H9 (cell line): ENCODE data around the gene RIPPLY3. TPM values are rescaled to one million over a fixed set of nuclear protein-coding genes. Genes with fewer than 3 reads are reported as not detected.
A peak's percentile ranks its signal among the peaks of the same experiment; 100 is the strongest.

Source experiments
- DNase-seq: peaks from one replicate; pipeline ENCODE4 v3.0.0-alpha.2; 2017
- H2AFZ ChIP-seq: one replicate; pipeline ENCODE4 v1.6.1; 2013; ENCODE audit warnings: mild to moderate bottlenecking, low read length, control low read depth, moderate library complexity
- H2AK5ac ChIP-seq: 2 replicates; pipeline ENCODE4 v1.6.1; 2013; ENCODE audit warnings: low read length, control low read depth, mixed read lengths; ENCODE audit not compliant: insufficient read length
- H2BK120ac ChIP-seq: one replicate; pipeline ENCODE4 v1.6.1; 2013; ENCODE audit warnings: low read depth, mild to moderate bottlenecking, low read length, control low read depth, inconsistent platforms; ENCODE audit not compliant: poor library complexity, severe bottlenecking
- H2BK12ac ChIP-seq: 2 replicates; pipeline ENCODE4 v1.6.1; 2013; ENCODE audit warnings: low read length, control low read depth, mixed read lengths, low read depth; ENCODE audit not compliant: insufficient read length
- H2BK15ac ChIP-seq: 2 replicates; pipeline ENCODE4 v1.6.1; 2013; ENCODE audit warnings: low read depth, low read length, control low read depth
- H2BK20ac ChIP-seq: one replicate; pipeline ENCODE4 v1.6.1; 2013; ENCODE audit warnings: low read depth, mild to moderate bottlenecking, low read length, control low read depth, inconsistent platforms; ENCODE audit not compliant: poor library complexity, severe bottlenecking
- H2BK5ac ChIP-seq: 2 replicates; pipeline ENCODE4 v1.6.1; 2013; ENCODE audit warnings: low read length, control low read depth, mixed read lengths; ENCODE audit not compliant: insufficient read length
- H3K14ac ChIP-seq: 2 replicates; pipeline ENCODE4 v1.6.1; 2013; ENCODE audit warnings: low read length, control low read depth; ENCODE audit not compliant: insufficient read depth
- H3K18ac ChIP-seq: 2 replicates; pipeline ENCODE4 v1.6.1; 2013; ENCODE audit warnings: low read depth, mild to moderate bottlenecking, mixed read lengths, low read length, control low read depth; ENCODE audit not compliant: insufficient read length
- H3K23ac ChIP-seq: 2 replicates; pipeline ENCODE4 v1.6.1; 2013; ENCODE audit warnings: low read length, control low read depth, mixed read lengths, low read depth; ENCODE audit not compliant: insufficient read length
- H3K23me2 ChIP-seq: 2 replicates; pipeline ENCODE4 v1.6.1; 2013; ENCODE audit warnings: low read depth, mild to moderate bottlenecking, mixed read lengths, low read length, control low read depth; ENCODE audit not compliant: insufficient read length, poor library complexity, severe bottlenecking
- H3K27ac ChIP-seq: 2 replicates; pipeline ENCODE4 v1.5.1; 2013; ENCODE audit warnings: low read length, control low read depth, mixed read lengths, low read depth; ENCODE audit not compliant: insufficient read length
- H3K27me3 ChIP-seq: 2 replicates; pipeline ENCODE4 v1.6.1; 2013; ENCODE audit warnings: low read length, control low read depth, inconsistent platforms; ENCODE audit not compliant: insufficient read depth
- H3K4ac ChIP-seq: 2 replicates; pipeline ENCODE4 v1.6.1; 2013; ENCODE audit warnings: low read depth, mild to moderate bottlenecking, control low read depth, inconsistent platforms, low read length, moderate library complexity
- H3K4me1 ChIP-seq: 2 replicates; pipeline ENCODE4 v1.6.1; 2013; ENCODE audit warnings: low read length, control low read depth, inconsistent platforms; ENCODE audit not compliant: insufficient read depth
- H3K4me2 ChIP-seq: 2 replicates; pipeline ENCODE4 v1.6.1; 2013; ENCODE audit warnings: low read length, control low read depth, mixed read lengths; ENCODE audit not compliant: insufficient read length, insufficient read depth
- H3K56ac ChIP-seq: 2 replicates; pipeline ENCODE4 v1.6.1; 2013; ENCODE audit warnings: low read depth, mild to moderate bottlenecking, mixed read lengths, low read length, control low read depth; ENCODE audit not compliant: insufficient read length
- H3K79me1 ChIP-seq: 2 replicates; pipeline ENCODE4 v1.6.1; 2013; ENCODE audit warnings: low read depth, mild to moderate bottlenecking, moderate library complexity, low read length, control low read depth, inconsistent platforms; ENCODE audit not compliant: insufficient read depth, poor library complexity, severe bottlenecking
- H3K79me2 ChIP-seq: 2 replicates; pipeline ENCODE4 v1.6.1; 2013; ENCODE audit warnings: low read length, control low read depth, inconsistent platforms; ENCODE audit not compliant: insufficient read depth
- H3K9ac ChIP-seq: 2 replicates; pipeline ENCODE4 v1.6.1; 2013; ENCODE audit warnings: low read length, control low read depth, mixed read lengths; ENCODE audit not compliant: insufficient read length; ENCODE audit errors: extremely low read depth
- H3K9me3 ChIP-seq: one replicate; pipeline ENCODE4 v1.6.1; 2013; ENCODE audit warnings: low read depth, low read length, inconsistent platforms; ENCODE audit not compliant: control insufficient read depth
- H3T11ph ChIP-seq: one replicate; pipeline ENCODE4 v1.6.1; 2013; ENCODE audit warnings: mild to moderate bottlenecking, low read length, control low read depth, inconsistent platforms
- H4K20me1 ChIP-seq: one replicate; pipeline ENCODE4 v1.6.1; 2013; ENCODE audit not compliant: control insufficient read depth, insufficient read length, insufficient read depth
- H4K5ac ChIP-seq: 2 replicates; pipeline ENCODE4 v1.6.1; 2013; ENCODE audit warnings: low read depth, mild to moderate bottlenecking, mixed read lengths, low read length, control low read depth; ENCODE audit not compliant: insufficient read length
- H4K8ac ChIP-seq: replicated peaks from 2 replicates; pipeline ENCODE4 v1.6.1; 2013; ENCODE audit warnings: low read length, control low read depth, mixed read lengths, low read depth; ENCODE audit not compliant: insufficient read length
- H4K91ac ChIP-seq: 2 replicates; pipeline ENCODE4 v1.6.1; 2013; ENCODE audit warnings: low read depth, mild to moderate bottlenecking, moderate library complexity, mixed read lengths, low read length, control low read depth; ENCODE audit not compliant: insufficient read length
- H3K27ac Mint-ChIP-seq, 3 experiments: 2 replicates in 2 of 3; 3 replicates in 1 of 3; pipeline ENCODE4 v1.8.0; 2020 to 2021; ENCODE audit warnings: mixed read lengths in 3 of 3, mild to moderate bottlenecking in 1 of 3, moderate library complexity in 1 of 3
- H3K27me3 Mint-ChIP-seq: 2 replicates; pipeline ENCODE4 v1.8.0; 2021; ENCODE audit warnings: low read depth, mild to moderate bottlenecking, moderate library complexity, mixed read lengths
- H3K36me3 Mint-ChIP-seq, 3 experiments: 2 replicates in 2 of 3; 3 replicates in 1 of 3; pipeline ENCODE4 v1.8.0; 2020 to 2021; ENCODE audit warnings: low read depth in 3 of 3, mixed read lengths in 3 of 3; ENCODE audit not compliant: insufficient read depth in 1 of 3
- H3K4me1 Mint-ChIP-seq, 2 experiments: 2 replicates each; pipeline ENCODE4 v1.8.0; 2020; ENCODE audit warnings: mixed read lengths in 2 of 2
- H3K4me3 Mint-ChIP-seq, 2 experiments: 2 replicates in 1 of 2; 3 replicates in 1 of 2; pipeline ENCODE4 v1.8.0; 2020 to 2021; ENCODE audit warnings: mild to moderate bottlenecking in 2 of 2, mixed read lengths in 2 of 2, moderate library complexity in 1 of 2
- H3K9me3 Mint-ChIP-seq, 2 experiments: 2 replicates in 1 of 2; 3 replicates in 1 of 2; pipeline ENCODE4 v1.8.0; 2020; ENCODE audit warnings: mild to moderate bottlenecking in 2 of 2, mixed read lengths in 2 of 2, moderate library complexity in 1 of 2
- CTCF ChIP-seq: fragments of 200-600 bp; sonication (generic); conservative IDR thresholded peaks from 3 replicates; pipeline ENCODE4 v1.8.0; 2021; ENCODE audit warnings: antibody characterized with exemption, mild to moderate bottlenecking
- WGBS: extraction: QIAGEN DNeasy Blood & Tissue Kit; methylation state at CpG from one replicate; pipeline ENCODE4 v1.1.7; 2013; ENCODE audit warnings: missing lambda C conversion rate, low lambda C conversion rate, mixed read lengths; ENCODE audit not compliant: insufficient read length; ENCODE audit errors: extremely low coverage; 5-methylcytosine and 5-hydroxymethylcytosine counted together
- total RNA-seq: library from RNA; stranded (reverse); gene quantifications from 2 replicates; pipeline ENCODE4 v1.2.1, GENCODE V29; 2021

RIPPLY3 gene
- total RNA-seq, 1 experiment from 2014 or later = 1.9 TPM

GRCh38 chr21:36989699-36990507, 16.6 kb upstream of the RIPPLY3 start:
- Histone ChIP-seq H2AFZ (no peak overlapping the region), H4K5ac (peak overlapping the region; percentile 22), H3K23me2 (peaks cover 8% of the 10 kb centered on the region), H4K20me1 (no peaks in the 10 kb centered on the region), H4K91ac (no peak overlapping the region), H3K79me1 (no peaks in the 10 kb centered on the region), H3T11ph (no peak overlapping the region), H2BK5ac (no peak overlapping the region), H4K8ac (no peak overlapping the region), H3K14ac (peak overlapping the region; percentile 90), H3K9me3 (no peaks in the 10 kb centered on the region), H3K9ac (peak overlapping the region; percentile 42), H2BK20ac (no peak overlapping the region), H2BK120ac (no peak overlapping the region), H3K4me2 (peak overlapping the region; percentile 92), H3K56ac (no peak overlapping the region), H3K27ac (peak overlapping the region; percentile 40), H3K4me1 (no peaks in the 10 kb centered on the region; the same call in 1 of the 2 replicates), H2BK12ac (no peak overlapping the region), H2AK5ac (no peak overlapping the region), H3K79me2 (no peaks in the 10 kb centered on the region), H3K18ac (peak overlapping the region; percentile 93), H3K23ac (no peak overlapping the region), H3K4ac (no peak overlapping the region), H3K27me3 (no peaks in the 10 kb centered on the region), H2BK15ac (no peak overlapping the region)
- peaks cover 15 to 28% of the 10 kb centered on the region in 2 experiments for H3K4me1 Mint-ChIP-seq
- no peaks in the 10 kb centered on the region for H3K36me3 Mint-ChIP-seq
- peak overlapping the region; percentile 95 to 98 (median 95) for H3K27ac Mint-ChIP-seq
- peak overlapping the region; percentile 68 to 89 for H3K4me3 Mint-ChIP-seq
- H3K27me3 Mint-ChIP-seq = peaks cover 16% of the 10 kb centered on the region
- peak; percentile 88 for TF ChIP-seq CTCF
- peak; percentile 92 for DNase-seq
- no CpG with 5 or more reads among the region's 97 CpGs for WGBS
- peaks cover 0 to 2% of the 10 kb centered on the region in 2 experiments; a peak in 1 of 5 replicates for H3K9me3 Mint-ChIP-seq
